Lung (tissue), 12 donors: ENCODE measurements around the gene OPCML. TPM values are rescaled to one million over a fixed set of nuclear protein-coding genes. Genes with fewer than 3 reads are reported as not detected.
A peak's percentile ranks its signal among the peaks of the same experiment; 100 is the strongest.

Source experiments
- ATAC-seq: fragments of 200-7000 bp; cut with Tn5 transposase; one replicate; pipeline ENCODE4 v1.9.1; 2020; ENCODE audit warnings: moderate number of reproducible peaks; ENCODE audit not compliant: insufficient read depth, low FRiP score
- DNase-seq, 3 donors: peaks; one replicate each; pipeline ENCODE4 v3.0.0-alpha.2; 2013 to 2017
- H3K27ac ChIP-seq, 2 donors: one replicate each; pipeline ENCODE4 v1.5.1; 2013; ENCODE audit warnings: mild to moderate bottlenecking in 2 of 2, moderate library complexity in 2 of 2, control low read depth in 1 of 2, inconsistent platforms in 1 of 2, low read depth in 1 of 2, low read length in 1 of 2
- H3K27me3 ChIP-seq, 3 donors: one replicate each; pipeline ENCODE4 v1.5.1; 2013; ENCODE audit warnings: low read length in 2 of 3; ENCODE audit not compliant: control insufficient read depth in 3 of 3, insufficient read depth in 3 of 3
- H3K36me3 ChIP-seq, 4 donors: one replicate each; pipeline ENCODE4 v1.5.1; 2013; ENCODE audit warnings: low read length in 4 of 4, mild to moderate bottlenecking in 1 of 4, moderate library complexity in 1 of 4; ENCODE audit not compliant: control insufficient read depth in 4 of 4, insufficient read depth in 4 of 4
- H3K4me1 ChIP-seq, 5 donors: one replicate each; pipeline ENCODE4 v1.5.1; 2013; ENCODE audit warnings: low read length in 5 of 5, mild to moderate bottlenecking in 2 of 5, moderate library complexity in 1 of 5; ENCODE audit not compliant: control insufficient read depth in 5 of 5, insufficient read depth in 5 of 5
- H3K4me3 ChIP-seq: one replicate; pipeline ENCODE4 v1.5.1; 2013; ENCODE audit warnings: mild to moderate bottlenecking, control low read depth, moderate library complexity
- H3K9ac ChIP-seq, 2 donors: one replicate each; pipeline ENCODE4 v1.5.1; 2013; ENCODE audit warnings: low read length in 2 of 2, control low read depth in 1 of 2; ENCODE audit not compliant: insufficient read depth in 1 of 2
- H3K9me3 ChIP-seq, 4 donors: one replicate each; pipeline ENCODE4 v1.5.1; 2013; ENCODE audit warnings: low read length in 3 of 4, mild to moderate bottlenecking in 1 of 4, moderate library complexity in 1 of 4; ENCODE audit not compliant: control insufficient read depth in 4 of 4, insufficient read depth in 3 of 4
- WGBS, 2 donors: extraction: QIAGEN DNeasy Blood & Tissue Kit; methylation state at CpG; one replicate each; pipeline ENCODE4 v1.1.7; 2013; 5-methylcytosine and 5-hydroxymethylcytosine counted together
- polyA plus RNA-seq, 2 donors: library from polyadenylated mRNA; stranded (reverse); fragments of 200-250 nt; gene quantifications; one replicate each; pipeline ENCODE4 v1.2.1, GENCODE V29; 2013
- total RNA-seq, 2 donors: library from RNA; depleted of rRNA in 1 of 2; stranded (reverse); fragments of >200 nt in 1 of 2; gene quantifications; one replicate each; pipeline ENCODE4 v1.2.1, GENCODE V29; 2014 to 2021
- TF ChIP-seq, protein P1 (sequence below): IDR thresholded peaks from 2 replicates; pipeline ENCODE4 v1.5.1; 2012; ENCODE audit warnings: mild to moderate bottlenecking; ENCODE audit errors: control extremely low read depth, extremely low read depth
- donor health status: control.
- donor health status: control.
- donor health status: Bipolar disorder and iron deficiency.
- donor health status: healthy.
- donor health status: DM: yes; HTN: yes; CAD: no.

OPCML gene
- total and polyA plus RNA-seq, 4 donors: 0.49 to 0.74 TPM; not detected in 2

DNA sequence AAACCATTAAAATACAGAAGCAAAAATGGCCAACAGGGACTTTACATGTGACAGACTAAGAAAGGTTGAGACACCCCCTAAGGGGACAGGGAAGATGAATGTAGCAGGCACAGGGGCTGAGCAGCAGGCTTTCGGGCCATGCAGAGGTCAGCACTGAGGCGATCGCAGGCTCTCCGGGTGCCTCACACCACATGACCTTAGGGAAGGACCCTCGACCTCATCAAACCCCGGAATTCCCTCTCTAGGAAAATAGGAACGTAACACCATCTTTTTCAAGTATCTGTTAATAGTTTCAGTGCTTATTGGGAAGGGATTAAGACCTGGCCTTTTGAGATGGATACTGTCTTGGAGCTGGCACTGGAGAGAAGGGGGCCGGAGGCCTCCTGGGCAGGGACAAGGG is 27.4 kb downstream of the OPCML start:
- peaks cover 0 to 11% (median 3%) of the 10 kb centered on the region in 5 donors for H3K4me1 ChIP-seq
- no peak overlapping the region for H3K27ac ChIP-seq
- ATAC-seq: no peak
- H3K4me3 ChIP-seq: no peak overlapping the region
- H3K27me3 ChIP-seq: peaks cover 0 to 6% (median 4%) of the 10 kb centered on the region in 3 donors
- H3K9me3 ChIP-seq: peaks cover 0 to 3% (median 0%) of the 10 kb centered on the region in 4 donors
- no peaks in the 10 kb centered on the region for H3K36me3 ChIP-seq
- no peak for DNase-seq
- TF ChIP-seq, protein P1, sequence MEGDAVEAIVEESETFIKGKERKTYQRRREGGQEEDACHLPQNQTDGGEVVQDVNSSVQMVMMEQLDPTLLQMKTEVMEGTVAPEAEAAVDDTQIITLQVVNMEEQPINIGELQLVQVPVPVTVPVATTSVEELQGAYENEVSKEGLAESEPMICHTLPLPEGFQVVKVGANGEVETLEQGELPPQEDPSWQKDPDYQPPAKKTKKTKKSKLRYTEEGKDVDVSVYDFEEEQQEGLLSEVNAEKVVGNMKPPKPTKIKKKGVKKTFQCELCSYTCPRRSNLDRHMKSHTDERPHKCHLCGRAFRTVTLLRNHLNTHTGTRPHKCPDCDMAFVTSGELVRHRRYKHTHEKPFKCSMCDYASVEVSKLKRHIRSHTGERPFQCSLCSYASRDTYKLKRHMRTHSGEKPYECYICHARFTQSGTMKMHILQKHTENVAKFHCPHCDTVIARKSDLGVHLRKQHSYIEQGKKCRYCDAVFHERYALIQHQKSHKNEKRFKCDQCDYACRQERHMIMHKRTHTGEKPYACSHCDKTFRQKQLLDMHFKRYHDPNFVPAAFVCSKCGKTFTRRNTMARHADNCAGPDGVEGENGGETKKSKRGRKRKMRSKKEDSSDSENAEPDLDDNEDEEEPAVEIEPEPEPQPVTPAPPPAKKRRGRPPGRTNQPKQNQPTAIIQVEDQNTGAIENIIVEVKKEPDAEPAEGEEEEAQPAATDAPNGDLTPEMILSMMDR: no peak
- no peak overlapping the region for H3K9ac ChIP-seq
- WGBS, 2 donors: 74 to 83% methylated on average over 8 of the region's 8 CpGs

- no peak overlapping the region for H3K4me3 ChIP-seq
- no peaks in the 10 kb centered on the region for H3K36me3 ChIP-seq
- peaks cover 0 to 3% (median 0%) of the 10 kb centered on the region in 4 donors for H3K9me3 ChIP-seq
- H3K27me3 ChIP-seq: peaks cover 0 to 6% (median 4%) of the 10 kb centered on the region in 3 donors
- ATAC-seq: no peak
- no peak overlapping the region for H3K9ac ChIP-seq
- 67% methylated on average over 5 of the region's 5 CpGs for WGBS, 2 donors
- TF ChIP-seq, protein P1: no peak
- DNase-seq: no peak
- H3K4me1 ChIP-seq: peaks cover 0 to 11% (median 3%) of the 10 kb centered on the region in 5 donors
- H3K27ac ChIP-seq: no peak overlapping the region
Observed at GRCh38 chr11:133503776-133504175, 28.5 kb downstream of the OPCML start.

DNA sequence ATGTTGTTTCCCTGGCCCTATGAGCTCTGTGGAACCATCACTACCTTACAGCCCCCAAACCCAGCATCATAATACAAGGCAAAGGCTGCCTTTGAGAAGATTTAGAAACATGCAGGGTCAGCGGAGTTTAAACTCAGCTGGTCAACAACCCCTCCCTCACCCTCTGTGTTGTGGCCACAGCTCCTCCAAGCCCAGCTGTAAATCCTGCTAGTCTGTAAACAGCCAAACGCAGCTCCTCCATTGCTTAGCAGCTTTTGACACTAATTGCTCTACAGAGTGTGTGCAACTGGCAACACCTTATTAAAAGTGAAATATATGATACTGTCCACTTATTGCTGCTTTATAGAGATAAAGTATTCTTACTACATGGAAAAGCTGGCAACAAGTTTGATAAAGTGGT is 29.1 kb downstream of the OPCML start:
- peaks cover 0 to 6% (median 4%) of the 10 kb centered on the region in 3 donors for H3K27me3 ChIP-seq
- H3K9ac ChIP-seq: no peak overlapping the region
- ATAC-seq (no peak), DNase-seq (peak in 2 of 3 donors; percentile 23 to 49)
- H3K4me3 ChIP-seq: no peak overlapping the region
- no peak overlapping the region for H3K27ac ChIP-seq
- H3K36me3 ChIP-seq: no peaks in the 10 kb centered on the region
- 48 to 66% methylated on average over 2 of the region's 2 CpGs for WGBS, 2 donors
- peaks cover 0 to 11% (median 3%) of the 10 kb centered on the region in 5 donors for H3K4me1 ChIP-seq
- H3K9me3 ChIP-seq: peaks cover 0 to 3% (median 0%) of the 10 kb centered on the region in 4 donors
- TF ChIP-seq, protein P1: no peak
